Heart left ventricle (tissue), 13 donors: ENCODE results near the gene RRBP1.

Experiments used
- POLR2A ChIP-seq, 2 donors: fragments of 450-650 bp; IDR thresholded peaks; one replicate each; pipeline ENCODE4 v1.6.1; 2017; ENCODE audit warnings: antibody characterized with exemption in 2 of 2, mild to moderate bottlenecking in 2 of 2, moderate library complexity in 2 of 2
- TF ChIP-seq, protein P1 (sequence below), 12 donors: fragments of 200-600 bp; sonication (generic) in 4 of 12; IDR thresholded peaks; one replicate each; pipeline versions ENCODE4 v1.5.0 to v1.8.0; 2018 to 2022; ENCODE audit warnings: antibody characterized with exemption in 12 of 12, mild to moderate bottlenecking in 5 of 12
- donor health status: ischemic (EF 13 %, LVEDD 7.1; RV severe dilation, severe dysfunction).
- donor health status: DM: no; HTN: yes; CAD: no.
- donor health status: DM: no; HTN: no; CAD: no.
- donor health status: ischemic (EF 25% LVEDD 6.9; RV normal size, moderate dysfunction).
- donor health status: ischemic (EF 25% LVEDD 5.7; RV mildly dilated, moderate dysfunction).
- donor health status: ischemic (EF 35%, LVEDD 5.7; RV mildly dilated, moderate dysfunction).
- donor health status: nonischemic (EF 11% LVEDD 7.7; RV severe dilation, severe dysfunction).
- donor health status: DM: yes; HTN: yes; CAD: no.
- donor health status: PGD.
- donor health status: ischemic (EF 29% LVEDD 5.4; RV normal size, mild dysfunction).
- donor health status: nonischemic (EF 23%, LVEDD 6.1; RV moderate dilation, normal function).

DNA sequence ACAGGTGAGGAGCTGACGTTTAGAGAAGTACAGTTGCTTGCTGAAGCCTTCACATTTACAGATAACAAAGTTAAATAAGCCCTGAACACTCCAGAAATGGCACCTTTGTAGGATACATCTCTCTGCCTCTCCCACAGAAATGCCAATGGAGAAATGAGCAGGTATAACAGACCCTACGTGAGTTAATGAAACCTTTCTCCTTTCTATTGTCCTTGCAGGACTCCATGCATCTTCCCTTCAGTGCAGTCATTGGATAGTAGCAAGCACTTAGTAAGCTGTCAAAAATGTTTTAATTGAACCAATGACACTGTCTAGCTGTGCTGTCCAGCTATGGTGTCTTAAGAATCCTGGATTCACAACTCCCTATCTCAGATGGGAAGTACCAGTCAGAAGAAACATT lies 8.1 kb upstream of the RRBP1 start:
- TF ChIP-seq, protein P1, sequence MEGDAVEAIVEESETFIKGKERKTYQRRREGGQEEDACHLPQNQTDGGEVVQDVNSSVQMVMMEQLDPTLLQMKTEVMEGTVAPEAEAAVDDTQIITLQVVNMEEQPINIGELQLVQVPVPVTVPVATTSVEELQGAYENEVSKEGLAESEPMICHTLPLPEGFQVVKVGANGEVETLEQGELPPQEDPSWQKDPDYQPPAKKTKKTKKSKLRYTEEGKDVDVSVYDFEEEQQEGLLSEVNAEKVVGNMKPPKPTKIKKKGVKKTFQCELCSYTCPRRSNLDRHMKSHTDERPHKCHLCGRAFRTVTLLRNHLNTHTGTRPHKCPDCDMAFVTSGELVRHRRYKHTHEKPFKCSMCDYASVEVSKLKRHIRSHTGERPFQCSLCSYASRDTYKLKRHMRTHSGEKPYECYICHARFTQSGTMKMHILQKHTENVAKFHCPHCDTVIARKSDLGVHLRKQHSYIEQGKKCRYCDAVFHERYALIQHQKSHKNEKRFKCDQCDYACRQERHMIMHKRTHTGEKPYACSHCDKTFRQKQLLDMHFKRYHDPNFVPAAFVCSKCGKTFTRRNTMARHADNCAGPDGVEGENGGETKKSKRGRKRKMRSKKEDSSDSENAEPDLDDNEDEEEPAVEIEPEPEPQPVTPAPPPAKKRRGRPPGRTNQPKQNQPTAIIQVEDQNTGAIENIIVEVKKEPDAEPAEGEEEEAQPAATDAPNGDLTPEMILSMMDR (IDR thresholded peaks at IDR 0.05), result no peak
- TF ChIP-seq POLR2A (IDR thresholded peaks at IDR 0.05), result no peak
